Gastrocnemius medialis (tissue), 4 donors: ENCODE results near the gene MYO1F. TPM values are rescaled to one million over a fixed set of nuclear protein-coding genes. Genes with fewer than 3 reads are reported as not detected.

Experiments
- ATAC-seq, 2 donors: fragments of 150-250 bp; one replicate each; pipeline ENCODE4 v1.9.1; 2016
- DNase-seq, 2 donors: peaks; one replicate each; pipeline ENCODE4 v3.0.0-alpha.2; 2019
- H3K27ac ChIP-seq, 4 donors: fragments of 200-600 bp; sonication (generic); 1 replicate in 1 of 4; 2 replicates in 3 of 4; pipeline ENCODE4 v1.5.1; 2016 to 2018; ENCODE audit warnings: mild to moderate bottlenecking in 2 of 4, moderate library complexity in 1 of 4
- H3K27me3 ChIP-seq, 3 donors: fragments of 200-600 bp; sonication (generic) in 2 of 3; 1 replicate in 1 of 3; 2 replicates in 2 of 3; pipeline versions ENCODE4 v1.5.1 to v1.6.0; 2016 to 2019; ENCODE audit warnings: mild to moderate bottlenecking in 1 of 3, moderate library complexity in 1 of 3
- H3K36me3 ChIP-seq, 2 donors: fragments of 200-600 bp; sonication (generic) in 1 of 2; one replicate each; pipeline ENCODE4 v1.5.1; 2017 to 2018
- H3K4me1 ChIP-seq, 2 donors: fragments of 200-600 bp; sonication (generic) in 1 of 2; one replicate each; pipeline ENCODE4 v1.5.1; 2016 to 2017; ENCODE audit warnings: mild to moderate bottlenecking in 2 of 2
- H3K4me3 ChIP-seq, 4 donors: fragments of 200-600 bp; sonication (generic) in 3 of 4; 1 replicate in 1 of 4; 2 replicates in 3 of 4; pipeline ENCODE4 v1.5.1; 2016 to 2019; ENCODE audit warnings: mild to moderate bottlenecking in 2 of 4
- H3K9me3 ChIP-seq, 3 donors: fragments of 200-600 bp; sonication (generic) in 2 of 3; 1 replicate in 1 of 3; 2 replicates in 2 of 3; pipeline ENCODE4 v1.5.1; 2016 to 2019
- CTCF ChIP-seq, 5 experiments: fragments of 450-650 bp in 3 of 5; fragments of 200-600 bp in 2 of 5; sonication (generic) in 2 of 5; IDR thresholded peaks in 4 of 5; conservative IDR thresholded peaks in 1 of 5; 1 replicate in 4 of 5; 2 replicates in 1 of 5; pipeline ENCODE4 v1.5.1; 2016 to 2019; ENCODE audit warnings: antibody characterized with exemption in 5 of 5, mild to moderate bottlenecking in 3 of 5, moderate library complexity in 3 of 5
- POLR2A ChIP-seq, 2 donors: fragments of 450-650 bp; IDR thresholded peaks; one replicate each; pipeline ENCODE4 v1.6.1; 2017; ENCODE audit warnings: antibody characterized with exemption in 2 of 2, mild to moderate bottlenecking in 2 of 2, moderate library complexity in 2 of 2
- in situ Hi-C, 4 donors: fragments of 200-750 bp; cut with MboI; loops; one replicate each; pipeline versions ENCODE4 v1.15.0 to v1.8.0; 2017; ENCODE audit warnings: low sequenced_read_pairs in 4 of 4
- intact Hi-C: fragments of 100-400 bp; cut with DNase I; formaldehyde crosslinking; loops from one replicate; pipeline ENCODE4 v1.15.1; 2023; ENCODE audit warnings: low total_unique reads
- total RNA-seq, 4 donors: library from RNA; depleted of rRNA; stranded (reverse); fragments of >200 nt; gene quantifications; one replicate each; pipeline versions ENCODE4 v1.1.0 to v1.2.3, GENCODE V29; 2016

Gene MYO1F
- total RNA-seq, 4 donors from 2014 or later, result 0.24 to 4.0 (median 1.8) TPM

DNA sequence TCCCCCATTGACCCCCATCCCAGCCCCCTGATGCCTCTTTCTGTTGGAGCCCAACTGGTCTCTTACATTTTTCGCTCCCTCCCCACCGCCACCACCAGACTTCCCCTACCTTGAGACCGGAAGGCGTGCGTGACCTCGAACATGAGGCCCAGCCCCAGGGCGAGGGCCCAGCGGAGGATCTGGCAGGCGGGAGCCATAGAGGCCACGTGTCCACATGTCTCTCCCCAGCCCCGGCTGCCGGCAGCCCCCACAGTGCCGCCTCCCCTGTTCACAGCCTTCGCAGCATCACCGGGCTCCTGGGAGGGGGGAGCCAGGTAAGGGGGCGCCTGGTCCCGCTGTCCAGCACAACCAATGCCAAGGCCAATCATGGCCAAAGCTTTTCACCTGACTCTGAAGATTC, 28.3 kb upstream of the MYO1F start:
- Histone ChIP-seq H3K4me3 (no peak overlapping the region), H3K36me3 (peaks cover 0 to 4% of the 10 kb centered on the region in 2 donors), H3K27ac (no peak overlapping the region), H3K9me3 (peaks cover 0 to 5% (median 0%) of the 10 kb centered on the region in 3 donors), H3K4me1 (peaks cover 0 to 4% of the 10 kb centered on the region in 2 donors), H3K27me3 (peaks cover 7 to 14% (median 9%) of the 10 kb centered on the region in 3 donors)
- TF ChIP-seq CTCF (IDR thresholded peaks at IDR 0.05 in 4 of 5, conservative IDR thresholded peaks at IDR 0.05 in 1 of 5), result no peak
- no peak for TF ChIP-seq POLR2A (IDR thresholded peaks at IDR 0.05)
- in situ Hi-C loops (no loop called here), intact Hi-C loops (no loop called here)
- ATAC-seq (no peak), DNase-seq (no peak)

DNA sequence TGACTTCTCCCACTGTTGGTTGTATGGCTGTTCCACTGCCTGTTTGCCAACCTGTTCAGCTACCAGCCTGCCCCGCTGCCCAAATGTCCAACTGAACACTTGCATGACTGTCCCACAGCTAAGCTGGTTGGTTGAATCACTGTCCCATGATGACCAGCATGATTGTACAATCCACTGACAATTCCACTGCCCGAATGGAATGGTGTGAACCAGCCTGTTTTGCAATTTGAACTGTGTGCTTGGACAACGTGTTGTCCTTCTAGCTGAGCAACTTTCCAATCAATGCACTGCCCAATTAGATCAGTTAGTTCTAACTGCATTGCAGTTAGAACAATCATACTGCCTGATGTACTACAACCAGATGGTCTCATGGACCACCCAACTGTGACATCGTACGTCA, 24.6 kb upstream of the MYO1F start:
- no peak for TF ChIP-seq POLR2A (IDR thresholded peaks at IDR 0.05)
- no peak for TF ChIP-seq CTCF (IDR thresholded peaks at IDR 0.05 in 4 of 5, conservative IDR thresholded peaks at IDR 0.05 in 1 of 5)
- Histone ChIP-seq H3K4me3 (no peak overlapping the region), H3K27me3 (no peaks in the 10 kb centered on the region), H3K4me1 (no peaks in the 10 kb centered on the region), H3K36me3 (peaks cover 0 to 4% of the 10 kb centered on the region in 2 donors), H3K9me3 (peaks cover 0 to 5% (median 0%) of the 10 kb centered on the region in 3 donors), H3K27ac (no peak overlapping the region)
- in situ Hi-C loops, result no loop called here
- intact Hi-C loops, result no loop called here
- ATAC-seq (no peak), DNase-seq (no peak)

DNA sequence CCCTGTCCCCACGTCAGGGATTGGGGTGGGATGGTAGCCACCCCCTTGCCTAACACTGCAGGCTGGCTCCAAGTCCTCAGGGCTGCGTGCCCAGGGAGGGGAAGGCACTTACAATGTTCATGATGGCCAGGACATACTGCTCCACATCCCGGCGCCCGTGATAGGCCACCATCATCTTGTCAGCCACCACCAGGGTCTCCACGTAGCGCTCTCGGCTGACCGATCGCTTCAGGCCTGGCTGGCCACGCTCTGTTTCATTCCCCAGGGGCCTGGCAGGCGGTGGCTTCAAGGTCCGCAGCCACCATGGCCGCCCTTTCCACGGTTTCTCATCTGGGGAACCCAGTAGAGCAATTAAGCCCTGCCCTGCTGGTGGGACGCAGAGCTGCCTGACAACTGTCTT, 23.6 kb upstream of the MYO1F start:
- ATAC-seq (no peak), DNase-seq (no peak)
- TF ChIP-seq POLR2A (IDR thresholded peaks at IDR 0.05) (no peak), CTCF (IDR thresholded peaks at IDR 0.05 in 4 of 5, conservative IDR thresholded peaks at IDR 0.05 in 1 of 5) (no peak)
- intact Hi-C loops, result no loop called here
- Histone ChIP-seq H3K27me3 (no peaks in the 10 kb centered on the region), H3K27ac (no peak overlapping the region), H3K4me3 (no peak overlapping the region), H3K36me3 (peaks cover 0 to 4% of the 10 kb centered on the region in 2 donors), H3K4me1 (no peaks in the 10 kb centered on the region), H3K9me3 (peaks cover 0 to 5% (median 0%) of the 10 kb centered on the region in 3 donors)
- in situ Hi-C loops, result no loop called here

GRCh38 chr19:8600064-8600463, 22.8 kb upstream of the MYO1F start:
- Histone ChIP-seq H3K4me1 (no peaks in the 10 kb centered on the region), H3K9me3 (peaks cover 0 to 5% (median 0%) of the 10 kb centered on the region in 3 donors), H3K27me3 (no peaks in the 10 kb centered on the region), H3K27ac (no peak overlapping the region), H3K4me3 (no peak overlapping the region), H3K36me3 (peaks cover 0 to 3% of the 10 kb centered on the region in 2 donors)
- intact Hi-C loops (no loop called here), in situ Hi-C loops (no loop called here)
- no peak for TF ChIP-seq CTCF (IDR thresholded peaks at IDR 0.05 in 4 of 5, conservative IDR thresholded peaks at IDR 0.05 in 1 of 5)
- no peak for TF ChIP-seq POLR2A (IDR thresholded peaks at IDR 0.05)
- DNase-seq, result no peak
- ATAC-seq, result no peak

- H3K4me3 ChIP-seq, result no peak overlapping the region
- DNase-seq (no peak), ATAC-seq (no peak)
- peaks cover 0 to 13% (median 4%) of the 10 kb centered on the region in 3 donors for H3K27me3 ChIP-seq
- TF ChIP-seq POLR2A (IDR thresholded peaks at IDR 0.05), result no peak
- no peak for TF ChIP-seq CTCF (IDR thresholded peaks at IDR 0.05 in 4 of 5, conservative IDR thresholded peaks at IDR 0.05 in 1 of 5)
- intact Hi-C loops, result no loop called here
- H3K27ac ChIP-seq, result no peak overlapping the region
- in situ Hi-C loops, result no loop called here
- H3K9me3 ChIP-seq, result no peaks in the 10 kb centered on the region
- peaks cover 0 to 5% of the 10 kb centered on the region in 2 donors for H3K4me1 ChIP-seq
- no peaks in the 10 kb centered on the region for H3K36me3 ChIP-seq
Observed at GRCh38 chr19:8596168-8596567, 18.9 kb upstream of the MYO1F start.
